Heart left ventricle (tissue), 16 donors: ENCODE measurements around the gene SYT3. TPM values are rescaled to one million over a fixed set of nuclear protein-coding genes. Genes with fewer than 3 reads are reported as not detected.

ENCODE experiments used
- ATAC-seq, 4 donors: fragments of 200-7000 bp; cut with Tn5 transposase; one replicate each; pipeline ENCODE4 v1.9.1; 2020 to 2022; ENCODE audit warnings: moderate library complexity in 4 of 4, mild to moderate bottlenecking in 3 of 4, moderate number of reproducible peaks in 1 of 4
- DNase-seq, 5 donors: peaks; one replicate each; pipeline ENCODE4 v3.0.0-alpha.2; 2020
- H3K27ac ChIP-seq, 12 donors: fragments of 200-600 bp; sonication (generic) in 4 of 12; one replicate each; pipeline versions ENCODE4 v1.5.0 to v1.8.0; 2016 to 2022; ENCODE audit warnings: mild to moderate bottlenecking in 2 of 12
- H3K27me3 ChIP-seq, 9 donors: fragments of 200-600 bp; sonication (generic) in 2 of 9; one replicate each; pipeline versions ENCODE4 v1.5.1 to v1.8.0; 2016 to 2022; ENCODE audit warnings: mild to moderate bottlenecking in 3 of 9
- H3K36me3 ChIP-seq, 9 donors: fragments of 200-600 bp; sonication (generic) in 2 of 9; one replicate each; pipeline versions ENCODE4 v1.5.0 to v1.8.0; 2018 to 2022; ENCODE audit warnings: mild to moderate bottlenecking in 2 of 9
- H3K4me1 ChIP-seq, 12 donors: fragments of 200-600 bp; sonication (generic) in 4 of 12; one replicate each; pipeline versions ENCODE4 v1.5.0 to v1.8.0; 2016 to 2022; ENCODE audit warnings: mild to moderate bottlenecking in 3 of 12
- H3K4me3 ChIP-seq, 12 donors: fragments of 200-600 bp; sonication (generic) in 4 of 12; one replicate each; pipeline versions ENCODE4 v1.5.0 to v1.8.0; 2017 to 2022; ENCODE audit warnings: mild to moderate bottlenecking in 9 of 12, moderate library complexity in 4 of 12
- H3K9me3 ChIP-seq, 12 donors: fragments of 200-600 bp; sonication (generic) in 4 of 12; one replicate each; pipeline versions ENCODE4 v1.5.0 to v1.8.0; 2016 to 2022; ENCODE audit warnings: mild to moderate bottlenecking in 1 of 12
- POLR2A ChIP-seq, 2 donors: fragments of 450-650 bp; IDR thresholded peaks; one replicate each; pipeline ENCODE4 v1.6.1; 2017; ENCODE audit warnings: antibody characterized with exemption in 2 of 2, mild to moderate bottlenecking in 2 of 2, moderate library complexity in 2 of 2
- WGBS, 4 donors: extraction: QIAGEN DNeasy Blood & Tissue Kit in 2 of 4; methylation state at CpG; one replicate each; pipeline versions ENCODE4 v1.1.5 to v1.1.7; 2013 to 2018; 5-methylcytosine and 5-hydroxymethylcytosine counted together
- intact Hi-C, 10 donors: fragments of 100-400 bp; cut with DNase I; formaldehyde crosslinking; loops; one replicate each; pipeline versions ENCODE4 v1.11.1 to v1.14.2; 2022
- polyA plus RNA-seq, 2 donors: library from polyadenylated mRNA; stranded (reverse); fragments of 200-250 nt; gene quantifications; one replicate each; pipeline ENCODE4 v1.2.3, GENCODE V29; 2013
- total RNA-seq, 9 donors: library from RNA; depleted of rRNA in 2 of 9; stranded (reverse); fragments of >200 nt in 2 of 9; fragmentation: NEBNext Ultra II Directional in 3 of 9; extraction: Animal tissue kit (Norgen Biotek cat#: 25700) in 3 of 9; gene quantifications; one replicate each; pipeline versions ENCODE4 v1.1.0 to v1.2.4, GENCODE V29; 2016 to 2023
- TF ChIP-seq, protein P1 (sequence below), 12 donors: fragments of 200-600 bp; sonication (generic) in 4 of 12; IDR thresholded peaks; one replicate each; pipeline versions ENCODE4 v1.5.0 to v1.8.0; 2018 to 2022; ENCODE audit warnings: antibody characterized with exemption in 12 of 12, mild to moderate bottlenecking in 5 of 12
- donor health status: ischemic (EF 13 %, LVEDD 7.1; RV severe dilation, severe dysfunction).
- donor health status: healthy with polysubstance abuse.
- donor health status: DM: no; HTN: yes; CAD: no.
- donor health status: DM: no; HTN: no; CAD: no.
- donor health status: ischemic (EF 25% LVEDD 6.9; RV normal size, moderate dysfunction).
- donor health status: ischemic (EF 25% LVEDD 5.7; RV mildly dilated, moderate dysfunction).
- donor health status: healthy.
- donor health status: DM: yes; HTN: yes; CAD: no.
- donor health status: ischemic (EF 35%, LVEDD 5.7; RV mildly dilated, moderate dysfunction).
- donor health status: nonischemic (EF 11% LVEDD 7.7; RV severe dilation, severe dysfunction).
- donor health status: DM: yes; HTN: yes; CAD: no.
- donor health status: PGD.
- donor health status: ischemic (EF 29% LVEDD 5.4; RV normal size, mild dysfunction).
- donor health status: nonischemic (EF 23%, LVEDD 6.1; RV moderate dilation, normal function).

SYT3 gene
- total and polyA plus RNA-seq, 11 donors: 0.06 to 0.75 (median 0.20) TPM; not detected in 6

- Histone ChIP-seq H3K4me3 (no peak overlapping the region), H3K27ac (no peak overlapping the region), H3K27me3 (peaks cover 36 to 84% (median 52%) of the 10 kb centered on the region in 9 donors), H3K4me1 (peaks cover 0 to 32% (median 0%) of the 10 kb centered on the region in 12 donors), H3K36me3 (no peaks in the 10 kb centered on the region), H3K9me3 (no peaks in the 10 kb centered on the region)
- whole genome bisulfite sequencing, 4 donors: 81 to 88% (median 84%) methylated on average over 6 of the region's 6 CpGs
- no peak for ATAC-seq
- TF ChIP-seq, protein P1, sequence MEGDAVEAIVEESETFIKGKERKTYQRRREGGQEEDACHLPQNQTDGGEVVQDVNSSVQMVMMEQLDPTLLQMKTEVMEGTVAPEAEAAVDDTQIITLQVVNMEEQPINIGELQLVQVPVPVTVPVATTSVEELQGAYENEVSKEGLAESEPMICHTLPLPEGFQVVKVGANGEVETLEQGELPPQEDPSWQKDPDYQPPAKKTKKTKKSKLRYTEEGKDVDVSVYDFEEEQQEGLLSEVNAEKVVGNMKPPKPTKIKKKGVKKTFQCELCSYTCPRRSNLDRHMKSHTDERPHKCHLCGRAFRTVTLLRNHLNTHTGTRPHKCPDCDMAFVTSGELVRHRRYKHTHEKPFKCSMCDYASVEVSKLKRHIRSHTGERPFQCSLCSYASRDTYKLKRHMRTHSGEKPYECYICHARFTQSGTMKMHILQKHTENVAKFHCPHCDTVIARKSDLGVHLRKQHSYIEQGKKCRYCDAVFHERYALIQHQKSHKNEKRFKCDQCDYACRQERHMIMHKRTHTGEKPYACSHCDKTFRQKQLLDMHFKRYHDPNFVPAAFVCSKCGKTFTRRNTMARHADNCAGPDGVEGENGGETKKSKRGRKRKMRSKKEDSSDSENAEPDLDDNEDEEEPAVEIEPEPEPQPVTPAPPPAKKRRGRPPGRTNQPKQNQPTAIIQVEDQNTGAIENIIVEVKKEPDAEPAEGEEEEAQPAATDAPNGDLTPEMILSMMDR (IDR thresholded peaks at IDR 0.05): no peak
- TF ChIP-seq POLR2A (IDR thresholded peaks at IDR 0.05): no peak
- intact Hi-C loops: no loop called here
- DNase-seq: no peak
These were observed 24.5 kb upstream of the SYT3 start for GRCh38 chr19:50664204-50664603.

DNA sequence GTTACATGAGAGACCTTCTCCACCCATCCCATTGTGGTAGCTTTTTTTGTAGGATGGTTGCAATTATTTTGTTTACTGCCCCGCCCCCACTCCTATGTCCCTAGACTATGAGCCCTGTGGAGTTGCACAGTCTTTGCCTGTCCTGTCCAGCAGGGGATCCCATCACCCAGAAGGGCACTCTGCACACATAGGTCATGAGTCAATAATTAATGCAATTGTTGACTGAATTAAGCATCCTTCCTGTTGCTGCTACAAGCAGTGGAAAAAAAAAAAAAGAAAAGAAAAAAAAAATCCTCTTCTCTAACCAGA, 23.8 kb upstream of the SYT3 start:
- ATAC-seq (no peak), DNase-seq (no peak)
- Histone ChIP-seq H3K9me3 (no peaks in the 10 kb centered on the region), H3K4me3 (no peak overlapping the region), H3K27me3 (peaks cover 32 to 85% (median 53%) of the 10 kb centered on the region in 9 donors), H3K36me3 (no peaks in the 10 kb centered on the region), H3K27ac (no peak overlapping the region), H3K4me1 (peaks cover 0 to 38% (median 5%) of the 10 kb centered on the region in 12 donors)
- intact Hi-C loops: no loop called here
- no peak for TF ChIP-seq POLR2A (IDR thresholded peaks at IDR 0.05)
- TF ChIP-seq, protein P1 (IDR thresholded peaks at IDR 0.05): no peak
- 88 to 97% (median 91%) methylated on average over 1 of the region's 1 CpG for WGBS, 4 donors

DNA sequence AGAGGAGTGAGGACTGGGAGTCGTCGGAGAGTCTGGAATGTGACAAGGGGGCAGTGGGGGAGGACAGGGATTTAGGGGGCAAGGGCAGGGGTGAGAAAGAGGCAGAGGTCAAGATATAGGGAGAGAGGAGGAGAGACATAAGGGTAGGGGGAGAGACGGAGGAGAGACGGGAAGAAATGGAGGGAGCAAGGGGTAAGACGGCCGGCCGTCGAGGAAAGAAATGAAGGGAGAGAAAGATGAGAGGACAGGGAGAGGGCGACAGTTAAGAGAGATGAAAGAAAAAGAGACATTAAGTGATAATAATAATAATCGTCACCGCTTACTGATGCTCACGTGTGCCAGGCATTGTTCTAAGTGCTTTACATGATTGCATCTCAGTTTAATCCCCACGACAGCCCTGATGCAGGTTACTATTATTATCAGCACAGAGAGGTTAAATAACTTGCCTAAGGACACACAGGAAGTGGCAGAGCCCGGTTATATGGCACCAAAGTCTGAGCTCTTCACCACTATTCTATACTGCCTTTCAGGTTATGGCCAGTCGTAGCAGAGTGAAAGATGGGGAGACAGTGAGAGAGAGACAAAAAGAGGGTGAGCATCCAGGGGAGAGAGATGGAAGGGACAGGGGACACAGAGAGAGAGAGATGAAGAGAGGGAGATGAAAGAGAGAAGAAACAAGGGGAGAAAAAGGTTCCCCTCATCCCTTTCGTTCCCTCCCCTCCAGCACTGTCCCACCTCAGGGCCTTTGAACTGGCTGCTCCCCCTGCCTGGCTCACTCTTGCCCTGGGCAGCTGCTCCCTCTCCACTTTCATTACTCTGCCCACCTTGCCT, 23.2 kb upstream of the SYT3 start:
- DNase-seq (no peak), ATAC-seq (no peak)
- no peaks in the 10 kb centered on the region for H3K9me3 ChIP-seq
- intact Hi-C loops: no loop called here
- H3K36me3 ChIP-seq: no peaks in the 10 kb centered on the region
- H3K4me1 ChIP-seq: peaks cover 0 to 38% (median 5%) of the 10 kb centered on the region in 12 donors
- TF ChIP-seq, protein P1 (IDR thresholded peaks at IDR 0.05): no peak
- TF ChIP-seq POLR2A (IDR thresholded peaks at IDR 0.05): no peak
- no peak overlapping the region for H3K4me3 ChIP-seq
- H3K27ac ChIP-seq: no peak overlapping the region
- peaks cover 27 to 84% (median 49%) of the 10 kb centered on the region in 9 donors for H3K27me3 ChIP-seq
- WGBS, 4 donors: 43 to 47% (median 44%) methylated on average over 16 of the region's 16 CpGs

DNA sequence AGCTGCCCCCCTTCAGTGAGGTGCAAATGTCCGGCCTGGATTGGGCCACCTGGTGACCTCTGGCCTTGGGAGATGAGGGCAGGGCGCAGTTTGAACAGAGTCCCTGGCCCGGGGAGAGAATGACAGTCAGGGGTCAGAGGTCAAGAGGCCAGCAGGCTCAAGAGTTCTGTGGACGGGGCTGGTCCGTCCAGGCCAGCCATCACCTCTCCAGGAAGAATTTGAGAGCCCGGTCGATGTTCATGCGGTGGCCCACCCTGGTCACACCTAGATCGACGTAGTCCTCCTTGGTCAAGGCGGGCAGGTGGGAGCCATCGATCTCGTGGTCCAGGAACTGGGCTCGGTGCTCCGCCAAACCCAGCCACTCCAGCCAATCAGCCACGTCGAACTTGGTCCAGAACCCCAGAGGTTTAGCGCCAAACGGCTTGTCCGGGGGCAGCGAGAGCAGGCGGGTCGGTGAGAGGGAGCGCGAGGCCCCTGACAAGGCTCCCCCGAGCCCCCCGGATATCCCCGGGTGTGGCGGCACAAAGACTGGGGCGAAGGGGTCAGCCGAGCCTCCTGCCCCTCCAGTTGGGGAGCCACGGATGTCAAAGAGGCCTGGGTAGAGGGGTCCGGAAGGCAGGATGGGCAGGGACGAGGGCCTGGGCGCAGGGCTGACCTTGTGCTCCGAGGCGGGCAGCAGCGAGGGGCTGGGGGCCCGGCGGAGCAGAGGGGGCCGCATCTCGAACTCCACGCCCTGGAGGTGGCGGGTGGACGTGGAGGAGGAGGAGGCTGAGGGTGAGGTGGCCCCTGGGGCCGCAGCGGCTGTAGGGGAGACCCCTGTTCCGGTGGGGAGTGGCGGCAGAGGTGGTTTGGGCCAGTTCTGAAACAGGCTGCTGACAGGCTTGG, 22.3 kb upstream of the SYT3 start:
- Histone ChIP-seq H3K4me1 (peaks cover 0 to 29% (median 5%) of the 10 kb centered on the region in 12 donors), H3K9me3 (no peaks in the 10 kb centered on the region), H3K4me3 (no peak overlapping the region), H3K36me3 (no peaks in the 10 kb centered on the region), H3K27ac (no peak overlapping the region), H3K27me3 (peaks cover 18 to 81% (median 43%) of the 10 kb centered on the region in 9 donors)
- intact Hi-C loops: no loop called here
- WGBS, 4 donors: 53 to 64% (median 60%) methylated on average over 38 to 49 of the region's 49 CpGs
- DNase-seq: no peak
- no peak for ATAC-seq
- TF ChIP-seq POLR2A (IDR thresholded peaks at IDR 0.05): no peak
- TF ChIP-seq, protein P1 (IDR thresholded peaks at IDR 0.05): no peak
